HepG2 (cell line): ENCODE measurements around the gene CARD8. TPM values are rescaled to one million over a fixed set of nuclear protein-coding genes. Genes with fewer than 3 reads are reported as not detected.

ENCODE experiments used
- ATAC-seq: fragments of 200-7000 bp; cut with Tn5 transposase; 3 replicates; pipeline ENCODE4 v1.9.1; 2020; ENCODE audit warnings: mild to moderate bottlenecking, moderate library complexity
- BruUV-seq: library from RNA; stranded (reverse); fragments of 400-500 nt; replicated peaks from 2 replicates; lab custom pipeline; 2021; lab: Mats Ljungman, UMichigan
- CTCF ChIA-PET: fragments of 300-600 bp; formaldehyde crosslinking; extraction: SDS; loops from one replicate; lab custom pipeline; 2021; ENCODE audit warnings: low total read pairs, inconsistent platforms, low intra/inter-chr PET ratio; lab: Yijun Ruan, JAX
- POLR2A ChIA-PET: fragments of 350-600 bp; sonication (Branson Sonifier 250); formaldehyde crosslinking; loops from one replicate; lab custom pipeline; 2020; ENCODE audit warnings: antibody characterized with exemption, inconsistent platforms; lab: Yijun Ruan, JAX
- DNase-seq: peaks from one replicate; pipeline ENCODE4 v3.0.0-alpha.2; 2015; ENCODE audit warnings: low spot score
- FAIRE-seq: peaks from 3 replicates; lab custom pipeline; 2011; peaks lifted over from hg19 to GRCh38; lab: Jason Lieb, UNC
- H2AFZ ChIP-seq: one replicate; pipeline ENCODE4 v1.6.1; 2011; ENCODE audit warnings: low read length, inconsistent platforms
- H3K27ac ChIP-seq: fragments of 300-600 bp; 3 replicates; pipeline ENCODE4 v1.8.0; 2011; ENCODE audit warnings: mixed run types, mild to moderate bottlenecking, mixed read lengths, low read length, inconsistent platforms; ENCODE audit not compliant: insufficient read depth; ENCODE audit errors: extremely low read length
- H3K27me3 ChIP-seq, 2 experiments: fragments of 200-600 bp in 1 of 2; 2 replicates in 1 of 2; 3 replicates in 1 of 2; pipeline versions ENCODE4 v1.6.0 to v1.8.0; 2011; ENCODE audit warnings: low read length in 2 of 2, mild to moderate bottlenecking in 2 of 2, moderate library complexity in 2 of 2, inconsistent platforms in 1 of 2; ENCODE audit not compliant: insufficient read depth in 2 of 2, control insufficient read depth in 1 of 2
- H3K36me3 ChIP-seq, 2 experiments: fragments of 200-600 bp in 1 of 2; replicated peaks in 1 of 2; 2 replicates in 1 of 2; 3 replicates in 1 of 2; pipeline versions ENCODE4 v1.5.1 to v1.8.0; 2011; ENCODE audit warnings: low read length in 2 of 2, inconsistent platforms in 1 of 2; ENCODE audit not compliant: insufficient read depth in 2 of 2, control insufficient read depth in 1 of 2
- H3K4me1 ChIP-seq: 2 replicates; pipeline ENCODE4 v1.5.1; 2012; ENCODE audit warnings: low read length, inconsistent platforms; ENCODE audit not compliant: insufficient read depth
- H3K4me2 ChIP-seq: 2 replicates; pipeline ENCODE4 v1.6.0; 2011; ENCODE audit warnings: low read depth, low read length, inconsistent platforms
- H3K4me3 ChIP-seq, 3 experiments: fragments of 200-600 bp in 1 of 3; sonication (generic), shearing (Covaris generic) in 1 of 3; replicated peaks in 1 of 3; 2 replicates each; pipeline ENCODE4 v1.5.1; 2011 to 2016; ENCODE audit warnings: low read length in 3 of 3, inconsistent platforms in 2 of 3, low read depth in 2 of 3, mild to moderate bottlenecking in 2 of 3, control low read depth in 1 of 3, mixed read lengths in 1 of 3; ENCODE audit not compliant: insufficient read depth in 1 of 3
- H3K79me2 ChIP-seq: one replicate; pipeline ENCODE4 v1.6.1; 2011; ENCODE audit warnings: low read length, inconsistent platforms; ENCODE audit not compliant: insufficient read depth
- H3K9ac ChIP-seq: 2 replicates; pipeline ENCODE4 v1.6.0; 2011; ENCODE audit warnings: mild to moderate bottlenecking, low read depth, low read length, inconsistent platforms; ENCODE audit not compliant: insufficient read depth
- H3K9me3 ChIP-seq: 2 replicates; pipeline ENCODE4 v1.5.1; 2012; ENCODE audit warnings: mild to moderate bottlenecking, low read length
- H4K20me1 ChIP-seq: 2 replicates; pipeline ENCODE4 v1.6.0; 2011; ENCODE audit warnings: inconsistent platforms, mild to moderate bottlenecking, low read length, moderate library complexity; ENCODE audit not compliant: insufficient read depth
- AGO2 ChIP-seq: fragments of 200-400 bp; formaldehyde crosslinking; optimal IDR thresholded peaks from 2 replicates; pipeline ENCODE3; 2017; ENCODE audit warnings: mild to moderate bottlenecking, low read depth, low read length, moderate library complexity
- HNRNPK ChIP-seq: fragments of 200-400 bp; formaldehyde crosslinking; IDR thresholded peaks from 2 replicates; pipeline ENCODE4 v1.6.1; 2018; ENCODE audit warnings: low read length, low read depth, moderate library complexity, mild to moderate bottlenecking; ENCODE audit not compliant: poor library complexity, severe bottlenecking
- KMT2A ChIP-seq: sonication (generic); formaldehyde crosslinking; IDR thresholded peaks from 2 replicates; pipeline ENCODE4 v1.4.0; 2020; ENCODE audit warnings: missing genetic modification reagents
- PHF20 ChIP-seq: sonication (generic); formaldehyde crosslinking; IDR thresholded peaks from 2 replicates; pipeline ENCODE4 v1.5.0; 2020; ENCODE audit warnings: mild to moderate bottlenecking, missing genetic modification reagents
- SALL2 ChIP-seq: sonication (generic); formaldehyde crosslinking; IDR thresholded peaks from 2 replicates; pipeline ENCODE4 v1.8.1; 2023; ENCODE audit warnings: mild to moderate bottlenecking, missing genetic modification reagents, inconsistent platforms
- SMAD3 ChIP-seq: sonication (generic); formaldehyde crosslinking; IDR thresholded peaks from 2 replicates; pipeline ENCODE4 v1.4.0; 2020; ENCODE audit warnings: missing genetic modification reagents
- ZBTB21 ChIP-seq: sonication (generic); formaldehyde crosslinking; IDR thresholded peaks from 2 replicates; pipeline ENCODE4 v1.4.0; 2020; ENCODE audit warnings: missing genetic modification reagents
- ZNF570 ChIP-seq: sonication (generic); formaldehyde crosslinking; IDR thresholded peaks from 2 replicates; pipeline ENCODE4 v1.4.0; 2020; ENCODE audit warnings: mild to moderate bottlenecking, missing genetic modification reagents, borderline replicate concordance
- ZNF816 ChIP-seq: sonication (generic); formaldehyde crosslinking; IDR thresholded peaks from 2 replicates; pipeline ENCODE4 v1.8.0; 2022; ENCODE audit warnings: missing genetic modification reagents, mild to moderate bottlenecking, borderline replicate concordance
- ZSCAN9 ChIP-seq: IDR thresholded peaks from 2 replicates; pipeline ENCODE4 v1.6.1; 2016; ENCODE audit warnings: borderline replicate concordance
- WGBS: methylation state at CpG from one replicate; pipeline ENCODE4 v1.1.6; 2017; ENCODE audit warnings: low lambda C conversion rate; 5-methylcytosine and 5-hydroxymethylcytosine counted together
- in situ Hi-C: cut with HindIII; loops from 2 replicates; pipeline ENCODE4 v1.10.0; 2017; ENCODE audit warnings: low pct_unique_long_range_greater_than_20kb; ENCODE audit not compliant: extremely low pct_ligation_motif_present
- intact Hi-C: fragments of 100-400 bp; cut with micrococcal nuclease; formaldehyde crosslinking; loops from one replicate; pipeline ENCODE4 v1.10.0; 2022; ENCODE audit not compliant: unreplicated experiment
- polyA plus RNA-seq, 8 experiments: library from polyadenylated mRNA; depleted of rRNA in 3 of 8; stranded (reverse) in 7 of 8; unstranded in 1 of 8; fragments of >200 nt; fragmentation: Illumina TruSeq in 4 of 8; extraction: Trizol in 4 of 8; gene quantifications; 2 replicates each; pipeline versions ENCODE4 v1.2.1 to v1.2.3, GENCODE V29; 2011 to 2016; ENCODE audit warnings: low read depth in 4 of 8, missing spikeins in 1 of 8, mixed read lengths in 1 of 8; ENCODE audit not compliant: insufficient read depth in 1 of 8
- total RNA-seq, 5 experiments: library from RNA; depleted of rRNA; stranded (reverse); fragments of >200 nt; fragmentation: Illumina TruSeq; extraction: Trizol; gene quantifications; 2 replicates each; pipeline ENCODE4 v1.2.3, GENCODE V29; 2016; ENCODE audit warnings: low read depth in 1 of 5
- TF ChIP-seq, protein P1 (sequence below): sonication (generic); formaldehyde crosslinking; IDR thresholded peaks from 2 replicates; pipeline ENCODE4 v1.8.1; 2022; ENCODE audit warnings: low read depth, mild to moderate bottlenecking, missing genetic modification reagents

CARD8 gene
- total and polyA plus RNA-seq, 2 of the 13 experiments (the other 11 are each of a cell fraction or from before 2014, with no cell fraction given) = 15.0 to 19.2 TPM

DNA sequence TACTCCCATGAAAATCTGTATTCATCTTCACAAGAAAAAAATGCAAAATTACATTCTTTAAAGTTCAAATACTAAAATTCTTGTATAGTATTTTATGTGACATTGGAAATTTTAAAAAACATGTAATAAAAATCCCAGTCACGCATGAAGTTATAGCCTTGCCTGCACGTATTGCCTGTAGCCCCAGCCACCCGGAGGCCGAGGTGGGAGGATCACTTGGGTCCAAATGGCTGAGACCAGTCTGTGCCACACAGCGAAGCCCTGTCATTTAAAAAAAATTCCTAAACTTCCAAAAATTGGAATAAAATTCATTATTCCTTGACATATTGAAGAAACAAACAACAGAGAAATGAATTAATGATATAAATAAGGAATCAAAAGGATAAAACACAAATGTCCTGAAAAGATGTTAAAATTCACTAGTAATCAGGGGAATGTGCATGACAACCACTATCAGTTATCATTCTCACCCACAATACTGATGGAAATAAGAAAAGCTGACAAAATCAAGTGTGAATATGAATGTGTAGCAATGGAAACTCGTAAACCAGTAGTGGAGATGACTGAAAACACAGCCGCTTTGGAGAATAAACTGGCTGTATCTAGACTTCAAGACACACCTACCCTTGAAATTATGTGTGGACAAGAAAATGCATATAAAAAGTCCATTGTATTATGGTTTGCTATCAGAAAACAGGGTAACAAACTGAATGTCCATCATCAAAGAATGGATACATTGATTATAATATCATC, 7.5 kb downstream of the CARD8 start:
- Histone ChIP-seq H3K27me3 (no peaks in the 10 kb centered on the region), H4K20me1 (no peaks in the 10 kb centered on the region), H3K79me2 (no peaks in the 10 kb centered on the region), H3K4me1 (peaks cover 18% of the 10 kb centered on the region), H3K9me3 (no peaks in the 10 kb centered on the region), H3K4me2 (no peak overlapping the region), H3K27ac (no peak overlapping the region), H3K9ac (no peak overlapping the region), H3K4me3 (no peak overlapping the region), H3K36me3 (peaks cover 2 to 13% of the 10 kb centered on the region in 2 experiments; a peak in 3 of 5 replicates), H2AFZ (no peak overlapping the region)
- POLR2A ChIA-PET = no interaction called here
- FAIRE-seq = no peak
- DNase-seq = no peak
- in situ Hi-C loops = no loop called here
- intact Hi-C loops = no loop called here
- WGBS = 96% methylated on average over 7 of the region's 7 CpGs
- CTCF ChIA-PET = no interaction called here
- ATAC-seq = no peak
- BruUV-seq = no TSS peak
- TF ChIP-seq ZBTB21 (CRISPR knock-in tag) (no peak), ZNF570 (no peak), HNRNPK (no peak), PHF20 (CRISPR knock-in tag) (no peak), AGO2 (no peak), ZNF816 (no peak), KMT2A (CRISPR knock-in tag) (no peak), ZSCAN9 (no peak), SALL2 (no peak), SMAD3 (CRISPR knock-in tag) (no peak)
- TF ChIP-seq, protein P1, sequence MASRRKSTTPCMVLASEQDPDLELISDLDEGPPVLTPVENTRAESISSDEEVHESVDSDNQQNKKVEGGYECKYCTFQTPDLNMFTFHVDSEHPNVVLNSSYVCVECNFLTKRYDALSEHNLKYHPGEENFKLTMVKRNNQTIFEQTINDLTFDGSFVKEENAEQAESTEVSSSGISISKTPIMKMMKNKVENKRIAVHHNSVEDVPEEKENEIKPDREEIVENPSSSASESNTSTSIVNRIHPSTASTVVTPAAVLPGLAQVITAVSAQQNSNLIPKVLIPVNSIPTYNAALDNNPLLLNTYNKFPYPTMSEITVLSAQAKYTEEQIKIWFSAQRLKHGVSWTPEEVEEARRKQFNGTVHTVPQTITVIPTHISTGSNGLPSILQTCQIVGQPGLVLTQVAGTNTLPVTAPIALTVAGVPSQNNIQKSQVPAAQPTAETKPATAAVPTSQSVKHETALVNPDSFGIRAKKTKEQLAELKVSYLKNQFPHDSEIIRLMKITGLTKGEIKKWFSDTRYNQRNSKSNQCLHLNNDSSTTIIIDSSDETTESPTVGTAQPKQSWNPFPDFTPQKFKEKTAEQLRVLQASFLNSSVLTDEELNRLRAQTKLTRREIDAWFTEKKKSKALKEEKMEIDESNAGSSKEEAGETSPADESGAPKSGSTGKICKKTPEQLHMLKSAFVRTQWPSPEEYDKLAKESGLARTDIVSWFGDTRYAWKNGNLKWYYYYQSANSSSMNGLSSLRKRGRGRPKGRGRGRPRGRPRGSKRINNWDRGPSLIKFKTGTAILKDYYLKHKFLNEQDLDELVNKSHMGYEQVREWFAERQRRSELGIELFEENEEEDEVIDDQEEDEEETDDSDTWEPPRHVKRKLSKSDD (CRISPR knock-in tag) = no peak
